Suprapubic skin (tissue), 4 donors: ENCODE results near the gene KRT6B. TPM values are rescaled to one million over a fixed set of nuclear protein-coding genes. Genes with fewer than 3 reads are reported as not detected.

Experiments used
- DNase-seq, 2 donors: peaks; one replicate each; pipeline ENCODE4 v3.0.0-alpha.2; 2019; ENCODE audit warnings: low spot score in 2 of 2
- H3K27ac ChIP-seq: fragments of 200-600 bp; sonication (generic); one replicate; pipeline ENCODE4 v1.5.1; 2019
- H3K27me3 ChIP-seq: fragments of 200-600 bp; sonication (generic); one replicate; pipeline ENCODE4 v1.5.1; 2019
- H3K36me3 ChIP-seq: fragments of 200-600 bp; sonication (generic); one replicate; pipeline ENCODE4 v1.5.1; 2019
- H3K4me1 ChIP-seq: fragments of 200-600 bp; sonication (generic); one replicate; pipeline ENCODE4 v1.5.1; 2019
- H3K4me3 ChIP-seq: fragments of 200-600 bp; sonication (generic); one replicate; pipeline ENCODE4 v1.5.1; 2019; ENCODE audit warnings: mild to moderate bottlenecking
- H3K9me3 ChIP-seq: fragments of 200-600 bp; sonication (generic); one replicate; pipeline ENCODE4 v1.5.1; 2019
- CTCF ChIP-seq, 2 donors: fragments of 200-600 bp in 1 of 2; fragments of 450-650 bp in 1 of 2; sonication (generic) in 1 of 2; IDR thresholded peaks; one replicate each; pipeline ENCODE4 v1.5.1; 2016 to 2019; ENCODE audit warnings: antibody characterized with exemption in 2 of 2, mild to moderate bottlenecking in 1 of 2, moderate library complexity in 1 of 2
- EP300 ChIP-seq: sonication (generic); formaldehyde crosslinking; IDR thresholded peaks from one replicate; pipeline ENCODE4 v1.6.1; 2017; ENCODE audit warnings: antibody characterized with exemption
- POLR2A ChIP-seq, 2 donors: fragments of 450-650 bp; IDR thresholded peaks; one replicate each; pipeline ENCODE4 v1.6.1; 2017; ENCODE audit warnings: antibody characterized with exemption in 2 of 2, mild to moderate bottlenecking in 2 of 2, moderate library complexity in 2 of 2
- POLR2AphosphoS5 ChIP-seq, 3 donors: sonication (generic); formaldehyde crosslinking; IDR thresholded peaks; one replicate each; pipeline ENCODE4 v1.6.1; 2017; ENCODE audit warnings: antibody characterized with exemption in 3 of 3
- WGBS: methylation state at CpG from one replicate; pipeline ENCODE4 v1.1.5; 2018; 5-methylcytosine and 5-hydroxymethylcytosine counted together
- total RNA-seq, 4 donors: library from RNA; depleted of rRNA; stranded (reverse); fragments of >200 nt; gene quantifications; one replicate each; pipeline ENCODE4 v1.1.0, GENCODE V29; 2016

KRT6B gene
- total RNA-seq, 4 donors from 2014 or later, result 44.8 to 765 (median 249) TPM

GRCh38 chr12:52497975-52498374 is 46.0 kb upstream of the KRT6B start:
- Histone ChIP-seq H3K4me3 (no peak overlapping the region), H3K27me3 (no peaks in the 10 kb centered on the region), H3K36me3 (no peaks in the 10 kb centered on the region), H3K27ac (no peak overlapping the region), H3K9me3 (no peaks in the 10 kb centered on the region), H3K4me1 (peaks cover 42% of the 10 kb centered on the region)
- WGBS, result 79% methylated on average over 7 of the region's 7 CpGs
- TF ChIP-seq POLR2A (IDR thresholded peaks at IDR 0.05) (no peak), CTCF (IDR thresholded peaks at IDR 0.05) (no peak), POLR2AphosphoS5 (IDR thresholded peaks at IDR 0.05) (no peak), EP300 (no peak)
- DNase-seq, result no peak

- Histone ChIP-seq H3K36me3 (no peaks in the 10 kb centered on the region), H3K27ac (peak overlapping the region; percentile 88), H3K4me1 (peaks cover 43% of the 10 kb centered on the region), H3K4me3 (no peak overlapping the region), H3K9me3 (no peaks in the 10 kb centered on the region), H3K27me3 (peaks cover 1% of the 10 kb centered on the region)
- TF ChIP-seq POLR2A (IDR thresholded peaks at IDR 0.05), result no peak
- no peak for TF ChIP-seq EP300
- no peak for TF ChIP-seq CTCF (IDR thresholded peaks at IDR 0.05)
- TF ChIP-seq POLR2AphosphoS5 (IDR thresholded peaks at IDR 0.05), result peak in 2 of 3 donors; percentile 31 to 66
- no peak for DNase-seq
- 35% methylated on average over 4 of the region's 4 CpGs for WGBS
Observed at GRCh38 chr12:52496590-52497071, 44.7 kb upstream of the KRT6B start.

- peaks cover 43% of the 10 kb centered on the region for H3K4me1 ChIP-seq
- DNase-seq, result no peak
- no peaks in the 10 kb centered on the region for H3K36me3 ChIP-seq
- H3K9me3 ChIP-seq, result no peaks in the 10 kb centered on the region
- H3K27ac ChIP-seq, result peak overlapping the region; percentile 88
- peaks cover 6% of the 10 kb centered on the region for H3K27me3 ChIP-seq
- 65% methylated on average over 2 of the region's 2 CpGs for WGBS
- TF ChIP-seq POLR2A (IDR thresholded peaks at IDR 0.05), result no peak
- TF ChIP-seq EP300, result no peak
- TF ChIP-seq CTCF (IDR thresholded peaks at IDR 0.05), result no peak
- no peak for TF ChIP-seq POLR2AphosphoS5 (IDR thresholded peaks at IDR 0.05)
- no peak overlapping the region for H3K4me3 ChIP-seq
Observed at GRCh38 chr12:52496054-52496453, 44.1 kb upstream of the KRT6B start.

- Histone ChIP-seq H3K4me1 (peaks cover 43% of the 10 kb centered on the region), H3K9me3 (no peaks in the 10 kb centered on the region), H3K4me3 (no peak overlapping the region), H3K27ac (peak overlapping the region; percentile 88), H3K27me3 (peaks cover 6% of the 10 kb centered on the region), H3K36me3 (no peaks in the 10 kb centered on the region)
- TF ChIP-seq EP300 (no peak), POLR2AphosphoS5 (IDR thresholded peaks at IDR 0.05) (no peak), CTCF (IDR thresholded peaks at IDR 0.05) (no peak), POLR2A (IDR thresholded peaks at IDR 0.05) (no peak)
- no peak for DNase-seq
- WGBS, result 58% methylated on average over 3 of the region's 3 CpGs
Observed at GRCh38 chr12:52495389-52495788, 43.4 kb upstream of the KRT6B start.

GRCh38 chr12:52494518-52494917 is 42.6 kb upstream of the KRT6B start:
- TF ChIP-seq POLR2AphosphoS5 (IDR thresholded peaks at IDR 0.05) (peak; percentile 54 to 94 (median 91)), EP300 (no peak), POLR2A (IDR thresholded peaks at IDR 0.05) (no peak), CTCF (IDR thresholded peaks at IDR 0.05) (no peak)
- Histone ChIP-seq H3K27ac (peak overlapping the region; percentile 88), H3K27me3 (peaks cover 6% of the 10 kb centered on the region), H3K4me3 (no peak overlapping the region), H3K9me3 (no peaks in the 10 kb centered on the region), H3K4me1 (peaks cover 43% of the 10 kb centered on the region), H3K36me3 (no peaks in the 10 kb centered on the region)
- peak in 1 of 2 donors; percentile 84 for DNase-seq
- 42% methylated on average over 4 of the region's 4 CpGs for WGBS
